ENCODE results near the gene COPZ1.

GRCh38 chr12:54301428-54302048, 23.4 kb upstream of the COPZ1 start:
- no peak for TF ChIP-seq CTCF (IDR thresholded peaks at IDR 0.05)
- TF ChIP-seq POLR2A (IDR thresholded peaks at IDR 0.05) = no peak

Measured in thyroid gland (tissue), 4 donors.